NB4 (cell line): Measurements from ENCODE around the gene AZGP1.

ENCODE experiments used
- DNase-seq: peaks from one replicate; pipeline ENCODE4 v3.0.0; 2010; ENCODE audit warnings: low read depth
- H3K4me3 ChIP-seq: one replicate; pipeline ENCODE4 v1.5.1; 2011; ENCODE audit warnings: mild to moderate bottlenecking, low read depth, low read length, moderate library complexity
- MYC ChIP-seq: IDR thresholded peaks from 2 replicates; pipeline ENCODE4 v1.6.1; 2011; ENCODE audit warnings: low read depth, low read length
- POLR2A ChIP-seq: IDR thresholded peaks from 2 replicates; pipeline ENCODE4 v1.6.1; 2011; ENCODE audit warnings: mild to moderate bottlenecking; ENCODE audit not compliant: insufficient read length; ENCODE audit errors: extremely low read depth
- TF ChIP-seq, protein P1 (sequence below): IDR thresholded peaks from one replicate; pipeline ENCODE4 v1.5.1; 2012; ENCODE audit warnings: low read depth, low read length
- TF ChIP-seq, protein P2 (sequence below): IDR thresholded peaks from 2 replicates; pipeline ENCODE4 v1.6.1; 2011; ENCODE audit warnings: low read depth, low read length

Gene AZGP1

GRCh38 chr7:100019908-100020307, 44.1 kb upstream of the AZGP1 start:
- no peak for TF ChIP-seq MYC
- no peak for TF ChIP-seq POLR2A
- TF ChIP-seq, protein P1, sequence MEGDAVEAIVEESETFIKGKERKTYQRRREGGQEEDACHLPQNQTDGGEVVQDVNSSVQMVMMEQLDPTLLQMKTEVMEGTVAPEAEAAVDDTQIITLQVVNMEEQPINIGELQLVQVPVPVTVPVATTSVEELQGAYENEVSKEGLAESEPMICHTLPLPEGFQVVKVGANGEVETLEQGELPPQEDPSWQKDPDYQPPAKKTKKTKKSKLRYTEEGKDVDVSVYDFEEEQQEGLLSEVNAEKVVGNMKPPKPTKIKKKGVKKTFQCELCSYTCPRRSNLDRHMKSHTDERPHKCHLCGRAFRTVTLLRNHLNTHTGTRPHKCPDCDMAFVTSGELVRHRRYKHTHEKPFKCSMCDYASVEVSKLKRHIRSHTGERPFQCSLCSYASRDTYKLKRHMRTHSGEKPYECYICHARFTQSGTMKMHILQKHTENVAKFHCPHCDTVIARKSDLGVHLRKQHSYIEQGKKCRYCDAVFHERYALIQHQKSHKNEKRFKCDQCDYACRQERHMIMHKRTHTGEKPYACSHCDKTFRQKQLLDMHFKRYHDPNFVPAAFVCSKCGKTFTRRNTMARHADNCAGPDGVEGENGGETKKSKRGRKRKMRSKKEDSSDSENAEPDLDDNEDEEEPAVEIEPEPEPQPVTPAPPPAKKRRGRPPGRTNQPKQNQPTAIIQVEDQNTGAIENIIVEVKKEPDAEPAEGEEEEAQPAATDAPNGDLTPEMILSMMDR, result no peak
- TF ChIP-seq, protein P2, sequence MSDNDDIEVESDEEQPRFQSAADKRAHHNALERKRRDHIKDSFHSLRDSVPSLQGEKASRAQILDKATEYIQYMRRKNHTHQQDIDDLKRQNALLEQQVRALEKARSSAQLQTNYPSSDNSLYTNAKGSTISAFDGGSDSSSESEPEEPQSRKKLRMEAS, result no peak
- no peak for DNase-seq

DNA sequence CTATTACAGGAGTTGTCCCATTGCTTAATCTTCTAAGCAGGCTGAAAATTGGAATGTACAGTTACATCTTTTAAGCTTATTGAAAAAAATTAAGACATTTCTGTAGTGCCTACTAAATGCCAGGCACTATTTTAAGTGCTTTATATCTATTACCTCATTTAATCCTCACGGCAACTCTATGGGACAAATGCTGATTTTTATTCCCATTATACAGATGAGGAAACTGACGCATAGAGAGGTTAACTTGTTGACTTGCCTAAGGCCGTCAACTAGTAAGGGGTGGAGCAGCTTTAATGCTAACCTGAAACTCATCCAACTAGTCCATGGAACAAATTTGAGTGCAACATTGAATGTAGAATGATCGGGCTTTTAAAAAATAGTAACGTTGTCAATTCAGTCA, 42.0 kb upstream of the AZGP1 start:
- peak overlapping the region; percentile 22 for H3K4me3 ChIP-seq
- TF ChIP-seq POLR2A (no peak), MYC (no peak)
- TF ChIP-seq, protein P1, result no peak
- TF ChIP-seq, protein P2, result no peak
- DNase-seq, result no peak

More at GRCh38 chr7:100019908-100020307, 44.1 kb upstream of the AZGP1 start:
- no peak overlapping the region for H3K4me3 ChIP-seq

DNA sequence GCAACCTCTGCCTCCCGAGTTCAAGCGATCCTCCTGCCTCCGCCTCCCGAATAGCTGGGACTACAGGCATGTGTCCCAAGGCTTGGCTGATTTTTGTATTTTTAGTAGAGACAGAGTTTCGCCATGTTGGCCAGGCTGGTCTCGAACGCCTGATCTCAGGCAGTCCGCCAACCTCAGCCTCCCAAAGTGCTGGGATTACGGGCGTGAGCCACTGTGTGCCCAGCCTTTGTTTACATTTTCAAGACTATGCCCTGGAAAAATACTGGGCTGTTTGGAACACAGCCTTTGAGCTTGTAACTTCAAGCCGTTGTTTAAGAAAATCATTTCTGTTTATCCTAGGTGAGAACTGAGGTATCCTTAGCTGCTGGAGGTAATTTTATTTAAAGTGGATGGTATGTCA, 41.5 kb upstream of the AZGP1 start:
- H3K4me3 ChIP-seq, result peak overlapping the region; percentile 22
- TF ChIP-seq POLR2A (no peak), MYC (no peak)
- TF ChIP-seq, protein P1, result no peak
- TF ChIP-seq, protein P2, result no peak
- no peak for DNase-seq

DNA sequence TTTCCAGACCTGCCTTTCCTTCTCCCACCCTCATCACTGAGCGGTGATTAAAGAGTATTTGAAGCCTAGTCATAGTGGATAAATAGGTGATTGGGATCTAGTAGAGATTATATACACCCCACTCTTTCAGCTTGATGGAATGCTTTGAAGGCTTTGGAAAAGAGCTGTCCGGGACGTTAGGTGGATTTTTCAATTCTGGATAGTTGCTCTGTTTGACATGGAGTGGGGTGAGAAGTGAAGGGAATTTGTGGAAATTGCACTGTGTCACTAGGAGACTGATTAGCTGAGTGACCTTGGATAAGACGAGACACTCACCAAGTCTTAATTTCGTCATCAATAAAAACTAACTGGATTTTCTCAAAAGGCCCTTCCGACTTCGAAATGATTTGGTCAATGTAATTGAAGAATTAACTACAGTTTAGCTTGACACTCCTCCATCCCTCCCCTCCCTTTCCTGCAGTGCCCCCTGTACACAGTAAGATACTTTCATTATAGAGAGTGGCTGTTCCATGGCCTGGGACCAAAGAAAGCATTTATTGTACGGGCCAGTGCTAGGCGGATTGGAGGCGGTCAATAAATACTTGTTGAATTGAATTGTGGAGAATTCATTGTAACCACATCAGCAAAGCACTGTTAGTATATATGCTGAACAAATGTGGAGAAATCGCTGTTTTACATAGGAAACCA, 40.5 kb upstream of the AZGP1 start:
- DNase-seq, result peak; percentile 17
- TF ChIP-seq MYC (no peak), POLR2A (no peak)
- TF ChIP-seq, protein P1, result no peak
- TF ChIP-seq, protein P2, result no peak
- peak overlapping the region; percentile 85 for H3K4me3 ChIP-seq

- peak within 1 kb of the TSS; percentile 85 for H3K4me3 ChIP-seq
- peak; percentile 98 for DNase-seq
- TF ChIP-seq, protein P1, result no peak
- TF ChIP-seq MYC (peak; percentile 89), POLR2A (peak; percentile 97)
- TF ChIP-seq, protein P2, result peak; percentile 54; the same call in 1 of the 2 replicates
These were observed 39.7 kb upstream of the AZGP1 start, which contains the start of gene ZKSCAN1 for GRCh38 chr7:100015232-100016214. ZKSCAN1 (plus strand) TSS chr7:100015596; CDS start chr7:100023507, 7,911 bp downstream.
